Activated T-cell treated with anti-CD3 and anti-CD28 coated beads, Interleukin-2, amount 50 U/mL, for 72 hours (primary cell): ENCODE results near the gene GPR137C. TPM values are rescaled to one million over a fixed set of nuclear protein-coding genes. Genes with fewer than 3 reads are reported as not detected.
A peak's percentile ranks its signal among the peaks of the same experiment; 100 is the strongest.

Experiments used
- ATAC-seq, 2 donors: fragments of 150-1000 bp; cut with Tn5 transposase; replicated peaks in 1 of 2; 2 replicates each; pipeline ENCODE4 v1.10.0; 2021; ENCODE audit warnings: moderate library complexity in 2 of 2, mild to moderate bottlenecking in 1 of 2
- DNase-seq, 2 donors: peaks; one replicate each; pipeline ENCODE4 v3.0.0; 2021 to 2022; ENCODE audit warnings: mixed read lengths in 1 of 2
- H3K27ac Mint-ChIP-seq: one replicate; pipeline ENCODE4 v1.8.0; 2022; ENCODE audit warnings: mild to moderate bottlenecking, moderate library complexity, mixed read lengths
- H3K27me3 Mint-ChIP-seq: one replicate; pipeline ENCODE4 v1.8.0; 2022; ENCODE audit warnings: low read depth, mixed read lengths
- H3K36me3 Mint-ChIP-seq, 2 donors: one replicate each; pipeline ENCODE4 v1.8.0; 2022; ENCODE audit warnings: mixed read lengths in 2 of 2, mild to moderate bottlenecking in 1 of 2; ENCODE audit not compliant: insufficient read depth in 2 of 2
- H3K4me1 Mint-ChIP-seq: one replicate; pipeline ENCODE4 v1.8.0; 2022; ENCODE audit warnings: low read depth, mixed read lengths
- H3K4me3 Mint-ChIP-seq, 2 donors: one replicate each; pipeline ENCODE4 v1.8.0; 2022; ENCODE audit warnings: mild to moderate bottlenecking in 2 of 2, mixed read lengths in 2 of 2, moderate library complexity in 2 of 2
- H3K9me3 Mint-ChIP-seq, 2 donors: one replicate each; pipeline ENCODE4 v1.8.0; 2022; ENCODE audit warnings: mixed read lengths in 2 of 2
- total RNA-seq, 2 donors: library from RNA; stranded (reverse); gene quantifications; one replicate each; pipeline ENCODE4 v1.2.3, GENCODE V29; 2022

GPR137C gene
- total RNA-seq, result under 1 TPM; 0.12 to 0.46 TPM

- Mint-ChIP-seq H3K4me3 (peak within 1 kb of the TSS; percentile 98 to 100), H3K27me3 (peaks cover 23% of the 10 kb centered on the region), H3K27ac (peak within 1 kb of the TSS; percentile 92), H3K4me1 (peaks cover 22% of the 10 kb centered on the region), H3K36me3 (peaks cover 2 to 4% of the 10 kb centered on the region in 2 donors), H3K9me3 (no peaks in the 10 kb centered on the region)
- DNase-seq (peak; percentile 98 to 100), ATAC-seq (peak; percentile 91 to 92)
Observed at GRCh38 chr14:52552063-52552988, at the start of gene GPR137C, which contains the start of gene TXNDC16. TSS of gene GPR137C (plus strand) at chr14:52552836. CDS start at chr14:52553148, 312 bp downstream. TSS of gene TXNDC16 (minus strand) at chr14:52552505. CDS start at chr14:52543557, 8,948 bp downstream.

DNA sequence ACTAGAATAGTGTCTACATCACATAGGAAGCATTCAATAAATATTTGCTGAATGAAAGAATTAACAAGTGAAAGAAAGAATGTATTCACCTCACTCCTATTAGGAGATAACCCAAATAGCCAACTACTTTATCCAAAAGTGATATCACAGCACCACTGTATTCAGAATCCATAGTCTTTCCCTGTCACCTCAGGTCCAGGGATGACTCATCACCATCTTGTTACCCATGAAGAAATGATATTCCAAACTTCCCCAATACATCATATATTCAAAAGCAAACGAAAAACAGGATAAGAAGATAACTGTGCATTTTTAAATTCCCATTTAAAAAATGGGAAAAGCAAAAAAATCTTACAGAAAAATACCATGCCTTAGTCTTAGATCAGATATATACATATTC, 39.4 kb upstream of the GPR137C start:
- H3K36me3 Mint-ChIP-seq, result peaks cover 0 to 2% of the 10 kb centered on the region in 2 donors
- H3K27ac Mint-ChIP-seq, result no peak overlapping the region
- ATAC-seq (no peak), DNase-seq (no peak)
- no peaks in the 10 kb centered on the region for H3K9me3 Mint-ChIP-seq
- H3K27me3 Mint-ChIP-seq, result no peaks in the 10 kb centered on the region
- no peaks in the 10 kb centered on the region for H3K4me1 Mint-ChIP-seq
- no peak overlapping the region for H3K4me3 Mint-ChIP-seq

GRCh38 chr14:52514046-52514811, 38.4 kb upstream of the GPR137C start:
- H3K4me1 Mint-ChIP-seq, result no peaks in the 10 kb centered on the region
- H3K27ac Mint-ChIP-seq, result no peak overlapping the region
- H3K9me3 Mint-ChIP-seq, result no peaks in the 10 kb centered on the region
- no peaks in the 10 kb centered on the region for H3K27me3 Mint-ChIP-seq
- DNase-seq, result no peak
- no peak for ATAC-seq
- no peak overlapping the region for H3K4me3 Mint-ChIP-seq
- peaks cover 0 to under 1% of the 10 kb centered on the region in 2 donors for H3K36me3 Mint-ChIP-seq

- Mint-ChIP-seq H3K4me3 (no peak overlapping the region), H3K27me3 (no peaks in the 10 kb centered on the region), H3K27ac (no peak overlapping the region), H3K4me1 (no peaks in the 10 kb centered on the region), H3K9me3 (no peaks in the 10 kb centered on the region), H3K36me3 (peaks cover 0 to 2% of the 10 kb centered on the region in 2 donors)
- ATAC-seq (no peak), DNase-seq (no peak)
Observed at GRCh38 chr14:52522033-52522432, 30.6 kb upstream of the GPR137C start.

GRCh38 chr14:52522581-52523345, 29.9 kb upstream of the GPR137C start:
- H3K4me3 Mint-ChIP-seq, result no peak overlapping the region
- DNase-seq (no peak), ATAC-seq (no peak)
- no peaks in the 10 kb centered on the region for H3K27me3 Mint-ChIP-seq
- H3K4me1 Mint-ChIP-seq, result no peaks in the 10 kb centered on the region
- no peak overlapping the region for H3K27ac Mint-ChIP-seq
- H3K9me3 Mint-ChIP-seq, result no peaks in the 10 kb centered on the region
- H3K36me3 Mint-ChIP-seq, result peaks cover 0 to 2% of the 10 kb centered on the region in 2 donors

GRCh38 chr14:52527052-52527451, 25.6 kb upstream of the GPR137C start:
- Mint-ChIP-seq H3K27ac (no peak overlapping the region), H3K4me3 (no peak overlapping the region), H3K36me3 (peaks cover 0 to 2% of the 10 kb centered on the region in 2 donors), H3K27me3 (no peaks in the 10 kb centered on the region), H3K4me1 (no peaks in the 10 kb centered on the region), H3K9me3 (no peaks in the 10 kb centered on the region)
- DNase-seq, result no peak
- ATAC-seq, result peak; percentile 24 to 28

DNA sequence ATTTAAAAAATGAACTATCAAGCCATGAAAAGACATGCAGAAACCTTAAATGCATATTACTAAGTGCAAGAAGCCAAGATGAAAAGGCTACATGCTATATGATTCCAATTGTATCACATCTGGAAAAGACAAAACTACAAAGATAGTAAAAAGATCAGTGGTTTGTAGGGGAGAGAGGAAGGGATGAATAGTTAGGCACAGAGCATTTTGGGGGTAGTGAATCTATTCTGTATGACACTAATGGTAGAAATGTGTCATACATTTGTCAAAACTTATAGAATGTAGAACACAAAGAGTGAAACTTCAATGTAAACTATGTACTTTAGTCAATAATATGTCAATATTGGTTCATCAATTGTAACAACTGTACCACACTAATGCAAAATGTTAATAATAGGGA, 21.2 kb upstream of the GPR137C start:
- Mint-ChIP-seq H3K4me3 (no peak overlapping the region), H3K4me1 (no peaks in the 10 kb centered on the region), H3K27me3 (no peaks in the 10 kb centered on the region), H3K27ac (no peak overlapping the region), H3K9me3 (no peaks in the 10 kb centered on the region), H3K36me3 (peaks cover 0 to 4% of the 10 kb centered on the region in 2 donors)
- ATAC-seq, result peak; percentile 62 to 74
- no peak for DNase-seq

DNA sequence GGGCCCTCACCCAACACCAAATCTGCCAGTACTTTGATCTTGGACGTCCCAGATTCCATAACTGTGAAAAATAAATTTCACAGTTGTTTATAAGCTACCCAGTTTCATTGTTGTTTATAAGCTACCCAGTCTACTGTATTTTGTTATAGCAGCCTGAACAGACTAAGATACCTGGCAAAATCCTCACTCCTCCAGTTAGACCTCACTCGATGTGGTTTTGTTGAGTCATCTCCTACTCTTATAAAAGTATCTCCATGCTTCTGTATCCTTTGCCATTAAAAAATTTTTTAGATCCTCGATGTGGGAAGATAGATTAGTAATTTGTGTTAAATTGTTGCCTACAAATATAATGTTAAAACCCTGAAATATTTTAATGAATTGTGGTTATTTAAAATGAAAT, 16.4 kb upstream of the GPR137C start:
- Mint-ChIP-seq H3K4me3 (no peak overlapping the region), H3K9me3 (no peaks in the 10 kb centered on the region), H3K27ac (no peak overlapping the region), H3K36me3 (peaks cover 0 to 6% of the 10 kb centered on the region in 2 donors), H3K4me1 (no peaks in the 10 kb centered on the region), H3K27me3 (no peaks in the 10 kb centered on the region)
- DNase-seq (no peak), ATAC-seq (no peak)

GRCh38 chr14:52538623-52539022, 14.0 kb upstream of the GPR137C start:
- Mint-ChIP-seq H3K36me3 (peaks cover 0 to 6% of the 10 kb centered on the region in 2 donors), H3K4me1 (no peaks in the 10 kb centered on the region), H3K27me3 (no peaks in the 10 kb centered on the region), H3K27ac (peak overlapping the region; percentile 29), H3K4me3 (no peak overlapping the region), H3K9me3 (no peaks in the 10 kb centered on the region)
- ATAC-seq (no peak), DNase-seq (no peak)

DNA sequence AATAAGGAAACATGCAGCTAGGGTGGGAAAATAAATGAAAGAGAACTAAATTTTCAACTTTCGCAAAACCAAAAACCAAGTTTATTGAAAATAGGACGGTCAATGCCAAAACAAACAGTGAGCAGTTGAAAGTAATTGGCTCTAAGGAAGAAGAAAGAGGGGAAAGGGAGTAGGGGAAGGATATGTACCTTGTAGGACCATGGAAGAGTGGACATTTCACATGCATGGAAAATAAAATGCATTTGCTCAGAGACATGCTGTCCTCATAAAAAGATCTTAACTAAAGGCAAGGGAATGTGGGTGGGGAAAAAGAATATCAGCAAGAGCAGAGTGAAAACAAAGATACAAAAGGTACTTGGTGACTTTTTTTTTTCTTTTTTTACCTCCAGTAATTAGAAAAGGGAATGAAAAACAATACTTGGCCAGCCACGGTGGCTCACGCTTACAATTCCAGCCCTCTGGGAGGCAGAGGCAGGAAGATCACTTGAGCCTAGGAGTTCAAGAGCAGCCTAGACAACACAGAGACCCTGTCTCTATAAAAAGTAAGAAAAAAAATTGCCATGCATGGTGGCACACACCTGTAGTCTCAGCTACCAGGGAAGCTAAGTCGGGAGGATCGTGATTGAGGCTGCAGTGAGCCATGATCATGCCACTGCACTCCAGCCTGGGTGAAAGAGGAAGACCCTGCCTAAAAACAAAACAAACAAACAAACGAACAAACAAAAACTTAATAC, 6.9 kb upstream of the GPR137C start:
- H3K4me3 Mint-ChIP-seq, result no peak overlapping the region
- DNase-seq, result no peak
- H3K27ac Mint-ChIP-seq, result no peak overlapping the region
- H3K27me3 Mint-ChIP-seq, result no peaks in the 10 kb centered on the region
- H3K4me1 Mint-ChIP-seq, result peaks cover 9% of the 10 kb centered on the region
- H3K36me3 Mint-ChIP-seq, result peaks cover 0 to 1% of the 10 kb centered on the region in 2 donors
- H3K9me3 Mint-ChIP-seq, result no peaks in the 10 kb centered on the region
- no peak for ATAC-seq

GRCh38 chr14:52546318-52546670, 6.3 kb upstream of the GPR137C start:
- Mint-ChIP-seq H3K27me3 (no peaks in the 10 kb centered on the region), H3K36me3 (peaks cover 0 to 1% of the 10 kb centered on the region in 2 donors), H3K27ac (no peak overlapping the region), H3K4me1 (peaks cover 14% of the 10 kb centered on the region), H3K4me3 (no peak overlapping the region), H3K9me3 (no peaks in the 10 kb centered on the region)
- ATAC-seq (no peak), DNase-seq (no peak)

DNA sequence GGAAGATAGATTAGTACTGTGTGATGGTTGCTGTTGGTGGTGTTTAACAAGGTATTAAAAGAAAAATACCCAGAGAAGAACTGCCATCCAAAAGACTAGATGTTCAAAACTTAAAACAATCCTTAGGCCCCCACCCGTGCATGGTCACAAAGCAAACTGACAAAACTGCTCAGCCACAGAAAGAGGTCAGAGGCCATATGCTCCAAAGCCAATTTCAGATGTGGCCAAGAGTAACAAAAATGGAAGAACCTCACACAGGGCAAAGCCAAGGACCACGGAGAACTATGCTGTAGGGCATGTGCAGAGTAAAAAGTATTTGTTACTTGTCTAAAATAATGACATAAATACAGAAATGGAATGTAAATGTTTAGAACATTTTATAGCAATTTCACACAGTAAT, 5.6 kb upstream of the GPR137C start:
- Mint-ChIP-seq H3K27me3 (no peaks in the 10 kb centered on the region), H3K36me3 (peaks cover 0 to 1% of the 10 kb centered on the region in 2 donors), H3K9me3 (no peaks in the 10 kb centered on the region), H3K4me1 (peaks cover 22% of the 10 kb centered on the region), H3K4me3 (no peak overlapping the region), H3K27ac (no peak overlapping the region)
- ATAC-seq, result no peak
- DNase-seq, result no peak
